Endothelial cell of umbilical vein (primary cell): ENCODE data around the gene RPS6KB1. TPM values are rescaled to one million over a fixed set of nuclear protein-coding genes. Genes with fewer than 3 reads are reported as not detected.
"Not testable (repeated sequence)": the region's sequence is repeated elsewhere in the genome, so short reads cannot be mapped to it uniquely, and the experiment has no call there.

ENCODE experiments used
- BruUV-seq: library from RNA; stranded (reverse); fragments of 400-500 nt; replicated peaks from 2 replicates; lab custom pipeline; 2021; lab: Mats Ljungman, UMichigan
- CTCF ChIA-PET: fragments of 300-600, 350-600 bp; sonication (Branson Sonifier 250); formaldehyde crosslinking; loops from one replicate; lab custom pipeline; 2021; ENCODE audit warnings: antibody characterized with exemption, inconsistent platforms; lab: Charles Lee
- POLR2A ChIA-PET: fragments of 300-600, 350-600 bp; sonication (Branson Sonifier 250); formaldehyde crosslinking; loops from one replicate; lab custom pipeline; 2021; ENCODE audit warnings: antibody characterized with exemption, inconsistent platforms; lab: Charles Lee
- DNase-seq: peaks from one replicate; pipeline ENCODE4 v3.0.0-alpha.2; 2011; ENCODE audit warnings: low read depth, low spot score
- FAIRE-seq: peaks from 2 replicates; lab custom pipeline; 2011; peaks lifted over from hg19 to GRCh38; lab: Jason Lieb, UNC
- H2AFZ ChIP-seq: 2 replicates; pipeline ENCODE4 v1.6.0; 2012; ENCODE audit warnings: low read depth, low read length, control low read depth, inconsistent platforms
- H3K27ac ChIP-seq: 2 replicates; pipeline ENCODE4 v1.5.1; 2011; ENCODE audit warnings: low read depth, mild to moderate bottlenecking, control low read depth, low read length, moderate library complexity; ENCODE audit not compliant: insufficient read depth
- H3K27me3 ChIP-seq, 2 experiments: 2 replicates each; pipeline versions ENCODE4 v1.6.0 to v1.6.1; 2011; ENCODE audit warnings: low read length in 2 of 2, mixed read lengths in 1 of 2; ENCODE audit not compliant: control insufficient read depth in 2 of 2, insufficient read depth in 2 of 2
- H3K36me3 ChIP-seq, 2 experiments: 2 replicates in 1 of 2; 3 replicates in 1 of 2; pipeline ENCODE4 v1.5.1; 2011; ENCODE audit warnings: low read length in 2 of 2, mild to moderate bottlenecking in 1 of 2, moderate library complexity in 1 of 2; ENCODE audit not compliant: control insufficient read depth in 2 of 2, insufficient read depth in 2 of 2; ENCODE audit errors: extremely low read depth in 1 of 2
- H3K4me1 ChIP-seq: 3 replicates; pipeline ENCODE4 v1.5.1; 2011; ENCODE audit warnings: mild to moderate bottlenecking, low read length; ENCODE audit not compliant: control insufficient read depth, insufficient read depth; ENCODE audit errors: extremely low read depth
- H3K4me2 ChIP-seq: 2 replicates; pipeline ENCODE4 v1.6.1; 2011; ENCODE audit warnings: low read length, control low read depth, mixed read lengths; ENCODE audit not compliant: insufficient read depth
- H3K4me3 ChIP-seq, 3 experiments: fragments of 200-600 bp in 1 of 3; sonication (generic), shearing (Covaris generic) in 1 of 3; replicated peaks in 1 of 3; 2 replicates each; pipeline ENCODE4 v1.5.1; 2011 to 2016; ENCODE audit warnings: control low read depth in 3 of 3, low read length in 3 of 3, mild to moderate bottlenecking in 2 of 3, inconsistent platforms in 1 of 3, low read depth in 1 of 3, moderate library complexity in 1 of 3; ENCODE audit not compliant: insufficient read depth in 1 of 3
- H3K79me2 ChIP-seq: 2 replicates; pipeline ENCODE4 v1.6.0; 2012; ENCODE audit warnings: low read length, inconsistent platforms; ENCODE audit not compliant: control insufficient read depth, insufficient read depth
- H3K9ac ChIP-seq: replicated peaks from 2 replicates; pipeline ENCODE3; 2011; ENCODE audit warnings: low read length, control low read depth; ENCODE audit not compliant: insufficient read depth; ENCODE audit errors: extremely low read depth
- H3K9me1 ChIP-seq: replicated peaks from 3 replicates; pipeline ENCODE4 v1.6.0; 2011; ENCODE audit warnings: mild to moderate bottlenecking, low read length; ENCODE audit not compliant: control insufficient read depth, insufficient read depth; ENCODE audit errors: extremely low read depth
- H3K9me3 ChIP-seq: replicated peaks from 2 replicates; pipeline ENCODE4 v1.5.1; 2012; ENCODE audit warnings: low read length, inconsistent platforms; ENCODE audit not compliant: control insufficient read depth, insufficient read depth
- H4K20me1 ChIP-seq: replicated peaks from 2 replicates; pipeline ENCODE3; 2011; ENCODE audit warnings: mild to moderate bottlenecking, low read length; ENCODE audit not compliant: control insufficient read depth, insufficient read depth; ENCODE audit errors: extremely low read depth
- EZH2 ChIP-seq: IDR thresholded peaks from 2 replicates; pipeline ENCODE4 v1.6.1; 2012; ENCODE audit warnings: borderline replicate concordance, low read depth, mild to moderate bottlenecking, moderate library complexity, low read length, inconsistent platforms; ENCODE audit not compliant: severe bottlenecking
- FOS ChIP-seq: IDR thresholded peaks from 2 replicates; pipeline ENCODE4 v1.6.1; 2011; ENCODE audit warnings: mild to moderate bottlenecking, low read length, moderate library complexity, borderline replicate concordance; ENCODE audit not compliant: insufficient read depth
- GATA2 ChIP-seq: IDR thresholded peaks from 2 replicates; pipeline ENCODE4 v1.7.0; 2011; ENCODE audit warnings: low read depth, mild to moderate bottlenecking, moderate library complexity, mixed read lengths, low read length; ENCODE audit not compliant: insufficient read length, insufficient read depth
- JUN ChIP-seq: IDR thresholded peaks from 2 replicates; pipeline ENCODE4 v1.6.1; 2011; ENCODE audit warnings: borderline replicate concordance, low read depth; ENCODE audit not compliant: insufficient read length, insufficient read depth
- MYC ChIP-seq: IDR thresholded peaks from one replicate; pipeline ENCODE4 v1.6.1; 2011; ENCODE audit warnings: mild to moderate bottlenecking, low read depth, low read length
- POLR2A ChIP-seq: IDR thresholded peaks from 2 replicates; pipeline ENCODE4 v1.6.1; 2012; ENCODE audit warnings: low read depth, mild to moderate bottlenecking, control low read depth, low read length
- POLR2AphosphoS5 ChIP-seq: IDR thresholded peaks from 2 replicates; pipeline ENCODE4 v1.6.1; 2012; ENCODE audit warnings: low read depth, mild to moderate bottlenecking, control low read depth, low read length, moderate library complexity; ENCODE audit not compliant: insufficient read depth
- dilution Hi-C: fragments of 300-500 bp; cut with MboI; formaldehyde crosslinking; loops from one replicate; pipeline ENCODE4 v1.15.0; 2019; ENCODE audit warnings: low sequenced_read_pairs; ENCODE audit not compliant: extremely low pct_ligation_motif_present
- intact Hi-C: fragments of 100-400 bp; cut with micrococcal nuclease; formaldehyde crosslinking; loops from one replicate; pipeline ENCODE4 v1.10.0; 2022
- polyA plus RNA-seq, 4 experiments: library from polyadenylated mRNA; depleted of rRNA in 3 of 4; stranded (reverse) in 3 of 4; unstranded in 1 of 4; fragments of >200 nt; gene quantifications; 2 replicates each; pipeline versions ENCODE4 v1.2.1 to v1.2.3, GENCODE V29; 2011 to 2012; ENCODE audit warnings: missing spikeins in 1 of 4
- total RNA-seq: library from RNA; stranded (reverse); gene quantifications from 2 replicates; pipeline ENCODE4 v1.2.3, GENCODE V29; 2021
- TF ChIP-seq, protein P1 (sequence below), 2 donors: IDR thresholded peaks; 1 replicate in 1 of 2; 2 replicates in 1 of 2; pipeline ENCODE4 v1.5.1; 2011; ENCODE audit warnings: low read length in 2 of 2, mild to moderate bottlenecking in 2 of 2, moderate library complexity in 2 of 2, control low read depth in 1 of 2, inconsistent platforms in 1 of 2, low read depth in 1 of 2; ENCODE audit not compliant: insufficient read depth in 1 of 2; ENCODE audit errors: extremely low read depth in 1 of 2
- TF ChIP-seq, protein P2 (sequence below): IDR thresholded peaks from 2 replicates; pipeline ENCODE4 v1.6.1; 2011; ENCODE audit not compliant: insufficient read depth, insufficient read length

Gene RPS6KB1
- total and polyA plus RNA-seq, 2 donors (not counting 3 experiments of a cell fraction or from before 2014, with no cell fraction given) = 5.4 to 45.7 TPM

DNA sequence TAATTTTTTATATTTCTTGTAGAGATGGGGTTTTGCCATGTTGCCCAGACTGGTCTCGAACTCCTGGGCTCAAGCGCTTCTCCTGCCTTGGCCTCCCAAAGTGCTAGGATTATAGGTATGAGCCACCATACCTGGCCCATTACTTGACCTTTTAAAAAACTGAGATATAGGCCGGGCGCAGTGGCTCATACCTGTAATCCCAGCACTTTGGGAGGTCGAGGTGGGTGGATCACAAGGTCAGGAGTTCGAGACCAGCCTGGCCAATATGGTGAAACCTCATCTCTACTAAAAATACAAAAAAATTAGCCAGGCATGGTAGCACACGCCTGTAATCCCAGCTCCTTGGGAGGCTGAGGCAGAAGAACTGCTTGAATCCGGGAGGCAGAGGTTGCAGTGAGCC is 19.5 kb upstream of the RPS6KB1 start:
- FAIRE-seq, H3K9me3 ChIP-seq, H2AFZ ChIP-seq, POLR2A ChIA-PET, H3K79me2 ChIP-seq, BruUV-seq, H3K4me1 ChIP-seq, H3K9ac ChIP-seq, intact Hi-C loops, H3K27ac ChIP-seq, H3K36me3 ChIP-seq, CTCF ChIA-PET, H3K4me3 ChIP-seq, H3K4me2 ChIP-seq, H4K20me1 ChIP-seq, H3K27me3 ChIP-seq, DNase-seq, H3K9me1 ChIP-seq: not testable (repeated sequence)
- dilution Hi-C loops = loop anchor here (10.0 kb wide), 1 partner anchor 129 kb away; no protein-coding TSS in a partner anchor

DNA sequence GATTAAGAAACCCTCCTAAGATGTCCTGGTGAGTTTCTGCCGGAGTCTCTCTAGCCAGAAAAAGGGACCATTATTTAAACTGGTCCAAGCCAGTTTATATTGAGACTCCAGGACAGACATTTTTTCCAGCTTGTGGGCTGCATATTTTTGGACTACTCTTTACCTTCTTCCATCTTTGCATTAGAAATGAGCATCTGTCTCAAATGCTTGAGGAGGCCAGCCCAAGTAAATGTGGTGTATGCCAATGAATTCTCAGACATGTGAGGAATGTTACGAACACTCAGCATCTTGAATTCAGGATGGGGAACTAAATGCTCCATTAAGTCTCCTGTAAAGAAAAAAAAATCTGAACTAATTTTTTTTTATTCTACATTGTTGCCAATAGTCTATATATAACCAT is 18.5 kb upstream of the RPS6KB1 start:
- Histone ChIP-seq H3K79me2 (no peaks in the 10 kb centered on the region), H2AFZ (no peak overlapping the region), H3K9me3 (no peaks in the 10 kb centered on the region), H3K27me3 (no peaks in the 10 kb centered on the region), H3K4me1 (no peaks in the 10 kb centered on the region), H3K9me1 (no peaks in the 10 kb centered on the region), H3K36me3 (peaks cover 0 to 6% of the 10 kb centered on the region in 2 experiments), H3K9ac (no peak overlapping the region), H3K4me3 (no peak overlapping the region), H4K20me1 (no peaks in the 10 kb centered on the region), H3K4me2 (no peak overlapping the region), H3K27ac (no peak overlapping the region)
- CTCF ChIA-PET = no interaction called here
- dilution Hi-C loops (loop anchor here (10.0 kb wide), 1 partner anchor 130 kb away; no protein-coding TSS in a partner anchor), intact Hi-C loops (no loop called here)
- TF ChIP-seq GATA2 = no peak
- TF ChIP-seq, protein P1, sequence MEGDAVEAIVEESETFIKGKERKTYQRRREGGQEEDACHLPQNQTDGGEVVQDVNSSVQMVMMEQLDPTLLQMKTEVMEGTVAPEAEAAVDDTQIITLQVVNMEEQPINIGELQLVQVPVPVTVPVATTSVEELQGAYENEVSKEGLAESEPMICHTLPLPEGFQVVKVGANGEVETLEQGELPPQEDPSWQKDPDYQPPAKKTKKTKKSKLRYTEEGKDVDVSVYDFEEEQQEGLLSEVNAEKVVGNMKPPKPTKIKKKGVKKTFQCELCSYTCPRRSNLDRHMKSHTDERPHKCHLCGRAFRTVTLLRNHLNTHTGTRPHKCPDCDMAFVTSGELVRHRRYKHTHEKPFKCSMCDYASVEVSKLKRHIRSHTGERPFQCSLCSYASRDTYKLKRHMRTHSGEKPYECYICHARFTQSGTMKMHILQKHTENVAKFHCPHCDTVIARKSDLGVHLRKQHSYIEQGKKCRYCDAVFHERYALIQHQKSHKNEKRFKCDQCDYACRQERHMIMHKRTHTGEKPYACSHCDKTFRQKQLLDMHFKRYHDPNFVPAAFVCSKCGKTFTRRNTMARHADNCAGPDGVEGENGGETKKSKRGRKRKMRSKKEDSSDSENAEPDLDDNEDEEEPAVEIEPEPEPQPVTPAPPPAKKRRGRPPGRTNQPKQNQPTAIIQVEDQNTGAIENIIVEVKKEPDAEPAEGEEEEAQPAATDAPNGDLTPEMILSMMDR (IDR thresholded peaks at IDR 0.05; ENCODE audit: extremely low read depth in 1 of 2, insufficient read depth in 1 of 2, low read depth in 1 of 2, low read length in 2 of 2) = no peak
- TF ChIP-seq POLR2A = no peak
- no peak for TF ChIP-seq JUN
- TF ChIP-seq MYC = no peak
- TF ChIP-seq, protein P2, sequence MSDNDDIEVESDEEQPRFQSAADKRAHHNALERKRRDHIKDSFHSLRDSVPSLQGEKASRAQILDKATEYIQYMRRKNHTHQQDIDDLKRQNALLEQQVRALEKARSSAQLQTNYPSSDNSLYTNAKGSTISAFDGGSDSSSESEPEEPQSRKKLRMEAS = no peak
- TF ChIP-seq POLR2AphosphoS5 = no peak
- no peak for TF ChIP-seq FOS
- no peak for TF ChIP-seq EZH2
- POLR2A ChIA-PET = no interaction called here
- DNase-seq (no peak), FAIRE-seq (no peak)
- no TSS peak for BruUV-seq
